Measurements from ENCODE around the gene ZNF83.
"Not testable (repeated sequence)": the region's sequence is repeated elsewhere in the genome, so short reads cannot be mapped to it uniquely, and the experiment has no call there.

ZNF83 gene

GRCh38 chr19:52637718-52638585, at the start of gene ZNF83:
Gene ZNF83 (minus strand): TSS chr19:52638355.
- no peak for FAIRE-seq

DNA sequence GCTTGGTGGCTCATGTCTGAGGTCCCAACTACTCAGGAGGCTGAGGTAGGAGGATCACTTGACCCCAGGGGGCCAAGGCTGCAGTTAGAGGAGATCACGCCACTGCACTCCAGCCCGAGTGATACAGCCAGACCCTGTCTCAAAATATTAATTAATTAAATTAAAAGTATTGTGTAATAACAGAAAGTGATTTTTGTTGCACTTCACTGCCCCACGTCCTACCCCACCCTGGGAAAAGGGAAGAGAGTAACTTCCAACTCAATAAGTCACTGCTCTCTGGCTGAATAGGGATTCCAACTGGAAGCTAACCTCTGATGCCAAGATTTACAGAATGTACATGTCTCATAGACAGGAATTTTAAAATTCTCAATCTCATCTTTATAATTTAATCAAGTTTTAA, 49.5 kb upstream of the ZNF83 start:
- no peak for FAIRE-seq

- no peak for FAIRE-seq
These were observed 47.7 kb upstream of the ZNF83 start for GRCh38 chr19:52685811-52686210.

DNA sequence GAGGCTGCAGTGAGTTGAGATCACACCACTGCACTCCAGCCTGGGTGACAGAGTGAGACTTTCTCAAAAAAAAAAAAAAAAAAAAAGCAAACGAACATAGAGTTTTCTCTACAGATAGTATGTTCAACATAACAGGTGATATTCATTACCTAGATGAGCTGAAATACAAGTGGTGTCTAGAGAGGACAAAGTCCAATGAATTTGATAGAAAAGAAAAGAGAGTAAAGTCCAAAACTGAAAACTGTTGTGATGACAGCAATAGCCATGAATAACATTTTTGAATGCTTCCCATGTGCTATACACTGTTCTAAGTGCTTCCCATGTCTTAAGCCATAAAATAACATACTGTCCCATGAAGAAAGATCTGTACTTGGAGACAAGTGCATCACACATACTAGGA, 43.1 kb upstream of the ZNF83 start:
- not testable (repeated sequence) for FAIRE-seq

GRCh38 chr19:52679598-52679997, 41.4 kb upstream of the ZNF83 start:
- FAIRE-seq: no peak

- not testable (repeated sequence) for FAIRE-seq
These were observed 37.1 kb upstream of the ZNF83 start for GRCh38 chr19:52675239-52675638.

- no peak for FAIRE-seq
These were observed 34.9 kb upstream of the ZNF83 start for GRCh38 chr19:52673014-52673413.

GRCh38 chr19:52670046-52670445, 31.9 kb upstream of the ZNF83 start:
- no peak for FAIRE-seq

DNA sequence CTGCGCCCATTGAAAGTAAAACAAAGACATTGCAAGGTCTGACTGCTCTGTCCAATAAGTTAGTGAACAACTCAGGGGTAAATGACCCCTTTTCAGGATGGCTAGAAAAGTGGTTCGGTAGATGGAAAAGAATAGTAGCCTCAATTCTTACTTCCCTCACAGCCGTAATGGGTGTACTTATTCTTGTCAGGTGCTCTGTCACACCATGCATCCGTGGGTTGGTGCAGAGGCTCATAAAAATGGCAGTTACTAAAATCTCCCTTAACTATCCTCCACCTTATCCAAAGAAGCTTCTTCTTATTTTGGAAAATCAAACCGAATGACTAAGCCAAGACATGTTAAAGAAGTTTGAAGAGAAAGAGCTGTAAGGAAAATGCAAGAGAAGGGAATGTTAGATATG, 31.4 kb upstream of the ZNF83 start:
- FAIRE-seq: no peak

DNA sequence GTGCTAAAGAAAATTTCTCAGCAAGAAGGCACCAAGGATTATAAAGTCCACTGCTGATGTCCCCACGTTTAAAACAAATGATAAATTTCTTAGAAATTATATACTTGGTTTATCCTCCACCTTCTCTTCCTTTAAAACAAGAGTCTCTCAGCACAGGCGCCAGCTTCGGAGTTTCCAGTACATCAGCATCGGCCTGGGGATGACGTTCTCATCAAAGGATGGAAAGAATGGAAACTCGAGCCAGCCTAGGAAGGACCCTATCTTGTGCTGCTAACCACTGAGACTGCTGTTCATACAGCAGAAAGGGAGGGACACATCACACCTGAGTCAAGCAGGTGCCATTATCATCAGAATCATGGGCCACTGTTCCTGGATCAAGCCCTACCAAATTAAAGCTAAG, 29.8 kb upstream of the ZNF83 start:
- no peak for FAIRE-seq

GRCh38 chr19:52666506-52666905, 28.4 kb upstream of the ZNF83 start:
- no peak for FAIRE-seq

DNA sequence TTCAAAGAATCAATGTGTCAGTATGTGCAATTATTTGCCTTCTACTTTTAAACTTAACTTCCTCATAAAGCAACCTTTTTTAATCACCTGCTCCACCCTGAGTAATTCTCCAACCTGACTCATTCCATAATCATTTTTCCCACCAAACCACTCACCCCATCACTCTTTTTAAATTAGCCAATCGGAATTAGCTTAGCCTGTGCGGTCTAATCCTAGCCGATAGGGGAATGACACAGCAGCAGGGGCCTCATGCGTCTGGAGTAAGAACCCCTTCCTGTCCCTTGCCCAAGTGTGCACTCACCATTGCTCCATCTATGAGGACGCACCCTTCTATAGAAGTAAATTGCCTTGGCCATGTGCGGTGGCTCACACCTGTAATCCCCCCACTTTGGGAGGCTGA, 27.4 kb upstream of the ZNF83 start:
- no peak for FAIRE-seq

- FAIRE-seq: no peak
These were observed 26.9 kb upstream of the ZNF83 start for GRCh38 chr19:52665027-52665426.

DNA sequence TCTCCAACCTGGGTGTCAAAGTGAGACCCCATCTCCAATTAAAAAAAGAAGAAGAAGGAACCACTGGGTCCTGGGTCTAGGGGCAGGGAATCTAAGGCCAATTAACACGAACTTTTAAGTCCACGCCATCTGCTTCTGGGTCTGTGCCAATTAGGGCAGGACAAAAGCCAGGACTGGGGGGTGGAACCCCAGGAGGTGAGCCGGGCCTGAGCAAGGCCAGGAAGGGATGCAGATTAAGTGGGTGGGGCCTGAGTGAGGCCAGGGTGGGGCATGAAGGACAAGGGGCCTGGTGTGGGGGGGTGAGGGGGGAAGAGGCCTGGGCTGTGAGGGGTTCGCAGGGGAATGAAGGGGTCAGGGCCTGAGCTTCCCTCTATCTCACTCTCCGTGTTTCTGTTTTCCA, 26.3 kb upstream of the ZNF83 start:
- FAIRE-seq: no peak

- FAIRE-seq: no peak
These were observed 24.5 kb upstream of the ZNF83 start for GRCh38 chr19:52662631-52663030.

- FAIRE-seq: no peak
These were observed 22.8 kb upstream of the ZNF83 start for GRCh38 chr19:52660981-52661380.

GRCh38 chr19:52659013-52659412, 20.9 kb upstream of the ZNF83 start:
- FAIRE-seq: no peak

- FAIRE-seq: no peak
These were observed 20.4 kb upstream of the ZNF83 start for GRCh38 chr19:52658595-52658994.

GRCh38 chr19:52653161-52653560, 15.0 kb upstream of the ZNF83 start:
- FAIRE-seq: no peak

DNA sequence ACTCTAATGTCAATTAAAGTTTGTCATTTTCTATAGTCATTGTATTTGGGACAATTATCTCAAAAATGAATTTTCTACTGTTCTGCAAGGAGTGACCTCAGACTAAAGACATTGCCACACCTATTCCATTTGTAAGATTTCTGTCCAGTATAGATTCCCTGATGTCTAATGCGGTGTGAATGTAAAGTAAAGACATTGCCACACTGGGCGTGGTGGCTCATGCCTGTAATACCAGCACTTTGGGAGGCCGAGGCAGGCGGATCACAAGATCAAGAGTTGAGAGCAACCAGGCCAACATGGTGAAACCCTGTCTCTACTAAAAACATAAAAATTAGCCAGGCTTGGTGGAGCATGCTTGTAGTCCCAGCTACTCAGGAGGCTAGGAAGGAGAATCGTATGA, 13.8 kb upstream of the ZNF83 start:
- FAIRE-seq: no peak

DNA sequence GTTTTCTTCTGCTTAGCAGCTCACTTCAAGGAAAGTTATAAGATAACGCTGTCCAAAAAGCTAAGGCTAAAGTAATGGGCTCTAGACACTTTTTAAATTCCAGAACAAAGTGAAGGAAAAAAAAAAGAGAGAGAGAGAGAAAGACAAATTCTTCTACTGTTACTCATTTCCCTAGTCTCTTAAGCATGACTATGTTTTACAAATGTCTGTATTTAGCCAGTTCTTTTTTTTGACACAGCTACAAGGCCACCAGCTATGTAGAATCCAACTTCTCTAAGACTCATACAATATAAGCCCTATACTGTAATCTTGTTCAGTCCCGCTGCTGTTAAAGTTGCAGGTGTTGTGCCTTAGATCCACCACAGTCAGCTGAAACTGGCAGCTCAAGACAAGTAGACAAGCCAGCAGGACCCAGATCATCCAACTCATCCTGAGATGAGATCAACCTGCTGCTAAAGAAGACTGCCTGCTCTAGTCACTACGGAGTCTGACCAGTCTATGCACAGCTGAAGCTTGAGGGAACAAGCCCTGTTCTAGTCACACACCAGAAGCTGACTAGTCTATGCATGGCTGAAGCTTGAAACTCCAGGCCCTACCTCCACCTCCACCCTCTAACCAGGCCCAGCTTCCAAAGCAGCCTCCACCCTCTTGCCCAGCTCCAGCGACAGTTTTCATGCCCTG, 10.3 kb upstream of the ZNF83 start:
- no peak for FAIRE-seq

DNA sequence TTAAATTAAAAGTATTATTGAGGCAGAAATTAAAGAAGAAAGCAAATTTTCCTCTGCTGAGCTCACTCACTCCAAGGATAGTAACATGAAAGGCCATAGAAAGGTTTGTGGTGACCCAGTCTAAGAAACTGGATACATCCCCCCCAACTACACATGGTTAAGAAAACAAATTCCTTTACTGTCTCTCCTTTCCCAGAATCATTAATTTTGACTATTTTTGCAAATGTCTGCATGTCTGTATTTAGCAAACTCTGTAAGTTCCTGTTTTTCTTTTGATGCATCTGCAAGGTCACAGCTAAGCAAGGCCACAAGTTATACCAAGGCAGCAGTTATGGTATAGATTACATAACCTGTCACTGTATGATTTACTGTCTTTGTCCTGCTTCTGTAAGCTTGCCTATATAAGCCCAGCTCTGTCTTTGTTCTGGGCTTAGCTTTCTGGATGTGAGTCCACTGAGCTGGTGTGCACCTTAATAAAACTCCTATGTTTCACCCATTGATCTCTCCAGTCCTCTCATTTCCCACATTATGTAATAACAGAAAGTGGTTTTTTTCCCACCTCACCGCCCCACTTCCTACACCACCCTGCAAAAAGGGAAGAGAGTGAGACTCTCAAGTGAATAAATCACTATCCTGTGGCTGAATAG, 8.5 kb upstream of the ZNF83 start:
- FAIRE-seq: no peak

GRCh38 chr19:52640916-52641315, 2.8 kb upstream of the ZNF83 start:
- no peak for FAIRE-seq

GRCh38 chr19:52639996-52640395, 1.8 kb upstream of the ZNF83 start:
- no peak for FAIRE-seq
